Measurements from ENCODE around the gene SOX2. TPM values are rescaled to one million over a fixed set of nuclear protein-coding genes. Genes with fewer than 3 reads are reported as not detected.
"Not testable (repeated sequence)": the region's sequence is repeated elsewhere in the genome, so short reads cannot be mapped to it uniquely, and the experiment has no call there.

The SOX2 gene
- total RNA-seq, 1 experiment from 2014 or later: 307 TPM

- no peak overlapping the region for H2AK5ac ChIP-seq (ENCODE audit: insufficient read length, low read length)
- H4K20me1 ChIP-seq (ENCODE audit: control insufficient read depth, insufficient read depth, insufficient read length): no peaks in the 10 kb centered on the region
- no peak overlapping the region for H3K56ac ChIP-seq (ENCODE audit: insufficient read length, low read depth, low read length)
- no peak overlapping the region for H4K8ac ChIP-seq (replicated peaks; ENCODE audit: insufficient read length, low read depth, low read length)
- no peaks in the 10 kb centered on the region for H3K79me2 ChIP-seq (ENCODE audit: insufficient read depth, low read length)
- H3K4me3 Mint-ChIP-seq: no peak overlapping the region
- H3K4me1 ChIP-seq (ENCODE audit: insufficient read depth, low read length): 0 out of 2 replicates have a peak, but pooled peaks cover 3% of the 10 kb centered on the region
- peaks cover 29 to 30% of the 10 kb centered on the region in 2 experiments for H3K4me1 Mint-ChIP-seq
- H4K91ac ChIP-seq (ENCODE audit: insufficient read length, low read depth, low read length): no peak overlapping the region
- no peak overlapping the region for H2BK120ac ChIP-seq (ENCODE audit: low read depth, low read length, poor library complexity, severe bottlenecking)
- no peaks in the 10 kb centered on the region for H3K27me3 ChIP-seq (ENCODE audit: insufficient read depth, low read length)
- no peak overlapping the region for H3K4ac ChIP-seq (ENCODE audit: low read depth, low read length)
- no peak for DNase-seq
- H3K27me3 Mint-ChIP-seq (ENCODE audit: low read depth): no peaks in the 10 kb centered on the region; the same call in 1 of the 2 replicates
- no peak overlapping the region for H3K9ac ChIP-seq (ENCODE audit: extremely low read depth, insufficient read length, low read length)
- H3K4me2 ChIP-seq (ENCODE audit: insufficient read depth, insufficient read length, low read length): no peak overlapping the region
- H4K5ac ChIP-seq (ENCODE audit: insufficient read length, low read depth, low read length): no peak overlapping the region
- H3K14ac ChIP-seq (ENCODE audit: insufficient read depth, low read length): no peak overlapping the region
- no peak overlapping the region for H2BK12ac ChIP-seq (ENCODE audit: insufficient read length, low read depth, low read length)
- no peak overlapping the region for H2BK5ac ChIP-seq (ENCODE audit: insufficient read length, low read length)
- no peaks in the 10 kb centered on the region for H3K36me3 Mint-ChIP-seq (ENCODE audit: insufficient read depth in 1 of 3, low read depth in 3 of 3)
- H3K18ac ChIP-seq (ENCODE audit: insufficient read length, low read depth, low read length): no peak overlapping the region
- no peak overlapping the region for H2BK20ac ChIP-seq (ENCODE audit: low read depth, low read length, poor library complexity, severe bottlenecking)
- no peaks in the 10 kb centered on the region for H3K9me3 ChIP-seq (ENCODE audit: control insufficient read depth, low read depth, low read length)
- no peak overlapping the region for H3K23ac ChIP-seq (ENCODE audit: insufficient read length, low read depth, low read length)
- no CpG with 5 or more reads among the region's 6 CpGs for WGBS (ENCODE audit: extremely low coverage, insufficient read length, low lambda C conversion rate)
- no peak overlapping the region for H3T11ph ChIP-seq (ENCODE audit: low read length)
- no peak overlapping the region for H3K27ac ChIP-seq (ENCODE audit: insufficient read length, low read depth, low read length)
- no peaks in the 10 kb centered on the region for H3K23me2 ChIP-seq (ENCODE audit: insufficient read length, low read depth, low read length, poor library complexity, severe bottlenecking)
- no peak overlapping the region for H2BK15ac ChIP-seq (ENCODE audit: low read depth, low read length)
- H3K79me1 ChIP-seq (ENCODE audit: insufficient read depth, low read depth, low read length, poor library complexity, severe bottlenecking): no peaks in the 10 kb centered on the region
- no peak for TF ChIP-seq CTCF (conservative IDR thresholded peaks at IDR 0.05)
- no peaks in the 10 kb centered on the region; a peak in 2 of 5 replicates for H3K9me3 Mint-ChIP-seq
- no peak overlapping the region for H2AFZ ChIP-seq (ENCODE audit: low read length)
- no peak overlapping the region for H3K27ac Mint-ChIP-seq
Observed at GRCh38 chr3:181761906-181762305, 50.2 kb downstream of the SOX2 start.

- not testable (repeated sequence) for H4K5ac ChIP-seq (ENCODE audit: insufficient read length, low read depth, low read length); H3K14ac ChIP-seq (ENCODE audit: insufficient read depth, low read length); H2BK5ac ChIP-seq (ENCODE audit: insufficient read length, low read length); H3K9me3 Mint-ChIP-seq; H3K4ac ChIP-seq (ENCODE audit: low read depth, low read length); H3K36me3 Mint-ChIP-seq (ENCODE audit: insufficient read depth in 1 of 3, low read depth in 3 of 3); H3K27ac Mint-ChIP-seq; H4K8ac ChIP-seq (replicated peaks; ENCODE audit: insufficient read length, low read depth, low read length); H3K9me3 ChIP-seq (ENCODE audit: control insufficient read depth, low read depth, low read length); H3K56ac ChIP-seq (ENCODE audit: insufficient read length, low read depth, low read length); H3T11ph ChIP-seq (ENCODE audit: low read length); H3K79me1 ChIP-seq (ENCODE audit: insufficient read depth, low read depth, low read length, poor library complexity, severe bottlenecking); H4K20me1 ChIP-seq (ENCODE audit: control insufficient read depth, insufficient read depth, insufficient read length); H4K91ac ChIP-seq (ENCODE audit: insufficient read length, low read depth, low read length); H3K4me1 ChIP-seq (ENCODE audit: insufficient read depth, low read length); DNase-seq; H3K18ac ChIP-seq (ENCODE audit: insufficient read length, low read depth, low read length); H2BK120ac ChIP-seq (ENCODE audit: low read depth, low read length, poor library complexity, severe bottlenecking); H2AK5ac ChIP-seq (ENCODE audit: insufficient read length, low read length); H3K4me2 ChIP-seq (ENCODE audit: insufficient read depth, insufficient read length, low read length); H2AFZ ChIP-seq (ENCODE audit: low read length); H3K27me3 Mint-ChIP-seq (ENCODE audit: low read depth); H2BK12ac ChIP-seq (ENCODE audit: insufficient read length, low read depth, low read length); H2BK20ac ChIP-seq (ENCODE audit: low read depth, low read length, poor library complexity, severe bottlenecking); H3K23ac ChIP-seq (ENCODE audit: insufficient read length, low read depth, low read length); H3K79me2 ChIP-seq (ENCODE audit: insufficient read depth, low read length); H3K27ac ChIP-seq (ENCODE audit: insufficient read length, low read depth, low read length); H2BK15ac ChIP-seq (ENCODE audit: low read depth, low read length); H3K4me3 Mint-ChIP-seq; H3K23me2 ChIP-seq (ENCODE audit: insufficient read length, low read depth, low read length, poor library complexity, severe bottlenecking); H3K27me3 ChIP-seq (ENCODE audit: insufficient read depth, low read length); H3K9ac ChIP-seq (ENCODE audit: extremely low read depth, insufficient read length, low read length)
- no CpG with 5 or more reads among the region's 5 CpGs for WGBS (ENCODE audit: extremely low coverage, insufficient read length, low lambda C conversion rate)
- H3K4me1 Mint-ChIP-seq: peaks cover 10 to 12% of the 10 kb centered on the region in 2 experiments
Observed at GRCh38 chr3:181764033-181764432, 52.3 kb downstream of the SOX2 start.

Data from H9 (cell line).